DOHH2 (cell line): ENCODE measurements around the gene DTYMK.

Experiments
- H3F3A ChIP-seq: fragments of 200-600 bp; sonication (generic), shearing (Covaris generic); 2 replicates; pipeline ENCODE4 v1.6.0; 2016; ENCODE audit warnings: antibody characterized with exemption, mild to moderate bottlenecking; ENCODE audit not compliant: control insufficient read depth, insufficient read depth
- H3K27ac ChIP-seq: fragments of 200-600 bp; sonication (generic); 2 replicates; pipeline ENCODE4 v1.5.1; 2014; ENCODE audit warnings: low read depth, mild to moderate bottlenecking, low read length, moderate library complexity
- H3K27me3 ChIP-seq: fragments of 200-600 bp; sonication (generic); 2 replicates; pipeline ENCODE4 v1.6.1; 2014; ENCODE audit warnings: mild to moderate bottlenecking, low read length, mixed read lengths; ENCODE audit not compliant: control insufficient read depth
- H3K36me3 ChIP-seq: fragments of 200-600 bp; sonication (generic); 2 replicates; pipeline ENCODE4 v1.6.1; 2014; ENCODE audit warnings: mild to moderate bottlenecking, low read length, moderate library complexity, mixed read lengths; ENCODE audit not compliant: control insufficient read depth
- H3K4me1 ChIP-seq: fragments of 200-600 bp; sonication (generic); 2 replicates; pipeline ENCODE4 v1.6.1; 2014; ENCODE audit warnings: mild to moderate bottlenecking, low read length, mixed read lengths; ENCODE audit not compliant: control insufficient read depth
- H3K4me2 ChIP-seq: fragments of 200-600 bp; sonication (generic); 2 replicates; pipeline ENCODE4 v1.6.0; 2014; ENCODE audit warnings: mild to moderate bottlenecking, low read length, moderate library complexity
- H3K4me3 ChIP-seq: fragments of 200-600 bp; sonication (generic); 2 replicates; pipeline ENCODE4 v1.5.1; 2014; ENCODE audit warnings: mild to moderate bottlenecking, low read length, mixed read lengths
- H3K79me2 ChIP-seq: fragments of 200-600 bp; sonication (generic); 2 replicates; pipeline ENCODE4 v1.6.1; 2014; ENCODE audit warnings: mild to moderate bottlenecking, low read length, mixed read lengths; ENCODE audit not compliant: control insufficient read depth
- H3K9me2 ChIP-seq: fragments of 200-600 bp; sonication (generic); replicated peaks from 2 replicates; pipeline ENCODE4 v1.6.1; 2014; ENCODE audit warnings: mild to moderate bottlenecking, low read length, mixed read lengths; ENCODE audit not compliant: control insufficient read depth
- H3K9me3 ChIP-seq: fragments of 200-600 bp; sonication (generic); 2 replicates; pipeline ENCODE4 v1.6.1; 2014; ENCODE audit warnings: antibody characterized with exemption, low read length, mixed read lengths; ENCODE audit not compliant: control insufficient read depth, insufficient read depth
- H4K20me1 ChIP-seq: fragments of 200-600 bp; sonication (generic); 2 replicates; pipeline ENCODE4 v1.6.0; 2014; ENCODE audit warnings: low read depth, mild to moderate bottlenecking, antibody characterized with exemption, low read length, moderate library complexity; ENCODE audit not compliant: control insufficient read depth, insufficient read depth
- CTCF ChIP-seq: fragments of 200-600 bp; sonication (generic); IDR thresholded peaks from one replicate; pipeline ENCODE4 v1.5.1; 2014; ENCODE audit warnings: antibody characterized with exemption, mild to moderate bottlenecking, low read depth, low read length; ENCODE audit not compliant: poor library complexity, severe bottlenecking
- EZH2phosphoT487 ChIP-seq: fragments of 200-600 bp; sonication (generic); IDR thresholded peaks from 2 replicates; pipeline ENCODE4 v1.6.1; 2017; ENCODE audit warnings: borderline replicate concordance, mild to moderate bottlenecking, antibody characterized with exemption, low read length, moderate library complexity, mixed read lengths

The DTYMK gene

GRCh38 chr2:241649927-241650326 lies 36.7 kb downstream of the DTYMK start:
- H3K27ac ChIP-seq, result no peak overlapping the region
- H3K9me2 ChIP-seq, result no peaks in the 10 kb centered on the region
- H3K9me3 ChIP-seq, result no peaks in the 10 kb centered on the region
- no peak overlapping the region for H3K4me2 ChIP-seq
- no peaks in the 10 kb centered on the region for H3K27me3 ChIP-seq
- H3K4me1 ChIP-seq, result no peaks in the 10 kb centered on the region
- TF ChIP-seq EZH2phosphoT487, result no peak
- no peak for TF ChIP-seq CTCF
- H3K4me3 ChIP-seq, result no peak overlapping the region
- peaks cover 49% of the 10 kb centered on the region for H3K36me3 ChIP-seq
- no peaks in the 10 kb centered on the region for H3F3A ChIP-seq
- H3K79me2 ChIP-seq, result peaks cover 69% of the 10 kb centered on the region
- H4K20me1 ChIP-seq, result peaks cover 15% of the 10 kb centered on the region; the same call in 1 of the 2 replicates

- no peak overlapping the region for H3K4me2 ChIP-seq
- H3K36me3 ChIP-seq, result peaks cover 44% of the 10 kb centered on the region
- H3K27me3 ChIP-seq, result no peaks in the 10 kb centered on the region
- TF ChIP-seq EZH2phosphoT487 (no peak), CTCF (no peak)
- no peak overlapping the region for H3K27ac ChIP-seq
- no peak overlapping the region for H3K4me3 ChIP-seq
- H4K20me1 ChIP-seq, result peaks cover 15% of the 10 kb centered on the region; the same call in 1 of the 2 replicates
- H3K4me1 ChIP-seq, result no peaks in the 10 kb centered on the region
- H3K79me2 ChIP-seq, result peaks cover 74% of the 10 kb centered on the region
- H3K9me3 ChIP-seq, result no peaks in the 10 kb centered on the region
- H3K9me2 ChIP-seq, result no peaks in the 10 kb centered on the region
- H3F3A ChIP-seq, result no peaks in the 10 kb centered on the region
These were observed 37.2 kb downstream of the DTYMK start for GRCh38 chr2:241649404-241649803.

- peaks cover 47% of the 10 kb centered on the region for H3K36me3 ChIP-seq
- TF ChIP-seq CTCF, result no peak
- TF ChIP-seq EZH2phosphoT487, result no peak
- H3K9me3 ChIP-seq, result no peaks in the 10 kb centered on the region
- no peaks in the 10 kb centered on the region for H3K27me3 ChIP-seq
- no peaks in the 10 kb centered on the region for H3F3A ChIP-seq
- H4K20me1 ChIP-seq, result peaks cover 15% of the 10 kb centered on the region; the same call in 1 of the 2 replicates
- H3K27ac ChIP-seq, result no peak overlapping the region
- H3K79me2 ChIP-seq, result peaks cover 83% of the 10 kb centered on the region
- no peaks in the 10 kb centered on the region for H3K9me2 ChIP-seq
- H3K4me3 ChIP-seq, result no peak overlapping the region
- no peaks in the 10 kb centered on the region for H3K4me1 ChIP-seq
- H3K4me2 ChIP-seq, result no peak overlapping the region
These were observed 38.2 kb downstream of the DTYMK start for GRCh38 chr2:241648453-241648852.
